ENCODE data around the gene ZNF473. TPM values are rescaled to one million over a fixed set of nuclear protein-coding genes. Genes with fewer than 3 reads are reported as not detected.

ZNF473 gene
- total and polyA plus RNA-seq, 2 of the 13 experiments (the other 11 are each of a cell fraction or from before 2014, with no cell fraction given), result 5.8 to 11.9 TPM

DNA sequence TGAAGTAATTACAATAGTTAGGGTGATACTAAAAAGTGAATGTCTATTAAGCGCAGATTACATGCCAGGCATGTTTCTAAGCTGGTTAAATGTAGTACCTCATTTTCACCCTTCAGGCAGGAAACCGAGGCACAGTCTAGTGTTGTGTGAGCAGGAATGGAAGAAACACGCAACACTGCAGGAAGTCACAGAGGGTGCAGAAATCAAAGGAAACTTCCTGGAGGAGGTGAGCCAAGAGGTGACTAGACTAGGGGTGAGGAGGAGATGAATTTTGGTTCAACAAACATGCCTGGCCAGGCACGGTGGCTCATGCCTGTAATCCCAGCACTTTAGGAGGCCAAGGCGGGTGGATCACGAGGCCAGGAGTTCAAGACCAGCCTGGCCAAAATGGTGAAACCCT is 41.8 kb downstream of the ZNF473 start (continued):
- TF ChIP-seq, protein P1, sequence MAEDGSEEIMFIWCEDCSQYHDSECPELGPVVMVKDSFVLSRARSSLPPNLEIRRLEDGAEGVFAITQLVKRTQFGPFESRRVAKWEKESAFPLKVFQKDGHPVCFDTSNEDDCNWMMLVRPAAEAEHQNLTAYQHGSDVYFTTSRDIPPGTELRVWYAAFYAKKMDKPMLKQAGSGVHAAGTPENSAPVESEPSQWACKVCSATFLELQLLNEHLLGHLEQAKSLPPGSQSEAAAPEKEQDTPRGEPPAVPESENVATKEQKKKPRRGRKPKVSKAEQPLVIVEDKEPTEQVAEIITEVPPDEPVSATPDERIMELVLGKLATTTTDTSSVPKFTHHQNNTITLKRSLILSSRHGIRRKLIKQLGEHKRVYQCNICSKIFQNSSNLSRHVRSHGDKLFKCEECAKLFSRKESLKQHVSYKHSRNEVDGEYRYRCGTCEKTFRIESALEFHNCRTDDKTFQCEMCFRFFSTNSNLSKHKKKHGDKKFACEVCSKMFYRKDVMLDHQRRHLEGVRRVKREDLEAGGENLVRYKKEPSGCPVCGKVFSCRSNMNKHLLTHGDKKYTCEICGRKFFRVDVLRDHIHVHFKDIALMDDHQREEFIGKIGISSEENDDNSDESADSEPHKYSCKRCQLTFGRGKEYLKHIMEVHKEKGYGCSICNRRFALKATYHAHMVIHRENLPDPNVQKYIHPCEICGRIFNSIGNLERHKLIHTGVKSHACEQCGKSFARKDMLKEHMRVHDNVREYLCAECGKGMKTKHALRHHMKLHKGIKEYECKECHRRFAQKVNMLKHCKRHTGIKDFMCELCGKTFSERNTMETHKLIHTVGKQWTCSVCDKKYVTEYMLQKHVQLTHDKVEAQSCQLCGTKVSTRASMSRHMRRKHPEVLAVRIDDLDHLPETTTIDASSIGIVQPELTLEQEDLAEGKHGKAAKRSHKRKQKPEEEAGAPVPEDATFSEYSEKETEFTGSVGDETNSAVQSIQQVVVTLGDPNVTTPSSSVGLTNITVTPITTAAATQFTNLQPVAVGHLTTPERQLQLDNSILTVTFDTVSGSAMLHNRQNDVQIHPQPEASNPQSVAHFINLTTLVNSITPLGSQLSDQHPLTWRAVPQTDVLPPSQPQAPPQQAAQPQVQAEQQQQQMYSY (CRISPR knock-in tag; IDR thresholded peaks at IDR 0.05), result no peak
- TF ChIP-seq, protein P2, sequence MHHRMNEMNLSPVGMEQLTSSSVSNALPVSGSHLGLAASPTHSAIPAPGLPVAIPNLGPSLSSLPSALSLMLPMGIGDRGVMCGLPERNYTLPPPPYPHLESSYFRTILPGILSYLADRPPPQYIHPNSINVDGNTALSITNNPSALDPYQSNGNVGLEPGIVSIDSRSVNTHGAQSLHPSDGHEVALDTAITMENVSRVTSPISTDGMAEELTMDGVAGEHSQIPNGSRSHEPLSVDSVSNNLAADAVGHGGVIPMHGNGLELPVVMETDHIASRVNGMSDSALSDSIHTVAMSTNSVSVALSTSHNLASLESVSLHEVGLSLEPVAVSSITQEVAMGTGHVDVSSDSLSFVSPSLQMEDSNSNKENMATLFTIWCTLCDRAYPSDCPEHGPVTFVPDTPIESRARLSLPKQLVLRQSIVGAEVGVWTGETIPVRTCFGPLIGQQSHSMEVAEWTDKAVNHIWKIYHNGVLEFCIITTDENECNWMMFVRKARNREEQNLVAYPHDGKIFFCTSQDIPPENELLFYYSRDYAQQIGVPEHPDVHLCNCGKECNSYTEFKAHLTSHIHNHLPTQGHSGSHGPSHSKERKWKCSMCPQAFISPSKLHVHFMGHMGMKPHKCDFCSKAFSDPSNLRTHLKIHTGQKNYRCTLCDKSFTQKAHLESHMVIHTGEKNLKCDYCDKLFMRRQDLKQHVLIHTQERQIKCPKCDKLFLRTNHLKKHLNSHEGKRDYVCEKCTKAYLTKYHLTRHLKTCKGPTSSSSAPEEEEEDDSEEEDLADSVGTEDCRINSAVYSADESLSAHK (CRISPR knock-in tag; IDR thresholded peaks at IDR 0.05; ENCODE audit: borderline replicate concordance), result no peak
- TF ChIP-seq, protein P3, sequence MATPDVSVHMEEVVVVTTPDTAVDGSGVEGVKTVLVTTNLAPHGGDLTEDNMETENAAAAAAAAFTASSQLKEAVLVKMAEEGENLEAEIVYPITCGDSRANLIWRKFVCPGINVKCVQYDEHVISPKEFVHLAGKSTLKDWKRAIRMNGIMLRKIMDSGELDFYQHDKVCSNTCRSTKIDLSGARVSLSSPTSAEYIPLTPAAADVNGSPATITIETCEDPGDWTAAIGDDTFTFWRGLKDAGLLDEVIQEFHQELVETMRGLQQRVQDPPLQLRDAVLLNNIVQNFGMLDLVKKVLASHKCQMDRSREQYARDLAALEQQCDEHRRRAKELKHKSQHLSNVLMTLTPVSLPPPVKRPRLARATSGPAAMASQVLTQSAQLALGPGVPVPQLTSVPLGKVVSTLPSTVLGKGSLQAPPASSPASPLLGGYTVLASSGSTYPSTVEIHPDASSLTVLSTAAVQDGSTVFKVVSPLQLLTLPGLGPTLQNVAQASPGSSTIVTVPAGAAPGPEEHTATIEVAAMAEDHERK (CRISPR knock-in tag; IDR thresholded peaks at IDR 0.05; ENCODE audit: low read depth), result no peak
- TF ChIP-seq TBL1XR1 (IDR thresholded peaks at IDR 0.05; ENCODE audit: borderline replicate concordance, low read length, partially characterized antibody) (no peak), SMYD3 (CRISPR knock-in tag; IDR thresholded peaks at IDR 0.05) (no peak)
- TF ChIP-seq, protein P4, sequence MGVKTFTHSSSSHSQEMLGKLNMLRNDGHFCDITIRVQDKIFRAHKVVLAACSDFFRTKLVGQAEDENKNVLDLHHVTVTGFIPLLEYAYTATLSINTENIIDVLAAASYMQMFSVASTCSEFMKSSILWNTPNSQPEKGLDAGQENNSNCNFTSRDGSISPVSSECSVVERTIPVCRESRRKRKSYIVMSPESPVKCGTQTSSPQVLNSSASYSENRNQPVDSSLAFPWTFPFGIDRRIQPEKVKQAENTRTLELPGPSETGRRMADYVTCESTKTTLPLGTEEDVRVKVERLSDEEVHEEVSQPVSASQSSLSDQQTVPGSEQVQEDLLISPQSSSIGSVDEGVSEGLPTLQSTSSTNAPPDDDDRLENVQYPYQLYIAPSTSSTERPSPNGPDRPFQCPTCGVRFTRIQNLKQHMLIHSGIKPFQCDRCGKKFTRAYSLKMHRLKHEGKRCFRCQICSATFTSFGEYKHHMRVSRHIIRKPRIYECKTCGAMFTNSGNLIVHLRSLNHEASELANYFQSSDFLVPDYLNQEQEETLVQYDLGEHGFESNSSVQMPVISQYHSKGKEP (CRISPR knock-in tag; IDR thresholded peaks at IDR 0.05), result no peak
